ENCODE results near the gene C9orf153.

DNA sequence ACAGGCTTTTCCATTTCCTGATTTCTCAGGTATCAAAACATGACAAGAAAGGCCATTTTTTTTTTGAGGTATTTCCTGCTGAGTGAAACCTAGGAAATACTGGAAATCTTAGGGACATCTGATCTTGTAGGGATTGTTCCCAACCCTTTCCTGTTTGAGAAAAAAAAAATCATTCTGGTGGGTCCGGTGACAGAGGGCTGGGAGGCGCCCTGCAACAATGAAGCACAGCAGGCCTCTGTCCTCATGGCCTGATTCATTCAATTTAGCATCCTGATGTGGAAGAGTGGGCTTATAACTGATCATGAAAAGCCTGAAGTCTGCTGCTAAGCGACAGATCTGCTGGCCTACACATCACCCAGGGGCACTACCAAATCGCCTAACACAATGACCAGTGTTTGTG, 3.0 kb upstream of the C9orf153 start:
- TF ChIP-seq POLR2AphosphoS5 (IDR thresholded peaks at IDR 0.05; ENCODE audit: borderline replicate concordance, low read depth, low read length) (no peak), EZH2 (IDR thresholded peaks at IDR 0.05) (no peak), FOXP2 (optimal IDR thresholded peaks at IDR 0.05; ENCODE audit: control extremely low read depth, extremely low read length, insufficient read depth) (no peak)
